Stimulated activated CD8-positive, alpha-beta memory T cell treated with anti-CD3 and anti-CD28 coated beads, Interleukin-12 subunit alpha, Interleukin-12 subunit beta, amount 100 ng/mL, for 1 hour (primary cell): ENCODE measurements around the gene DUSP10.

ENCODE experiments used
- DNase-seq: peaks from one replicate; pipeline ENCODE4 v3.0.0-alpha.2; 2020; ENCODE audit warnings: low read depth

Gene DUSP10

DNA sequence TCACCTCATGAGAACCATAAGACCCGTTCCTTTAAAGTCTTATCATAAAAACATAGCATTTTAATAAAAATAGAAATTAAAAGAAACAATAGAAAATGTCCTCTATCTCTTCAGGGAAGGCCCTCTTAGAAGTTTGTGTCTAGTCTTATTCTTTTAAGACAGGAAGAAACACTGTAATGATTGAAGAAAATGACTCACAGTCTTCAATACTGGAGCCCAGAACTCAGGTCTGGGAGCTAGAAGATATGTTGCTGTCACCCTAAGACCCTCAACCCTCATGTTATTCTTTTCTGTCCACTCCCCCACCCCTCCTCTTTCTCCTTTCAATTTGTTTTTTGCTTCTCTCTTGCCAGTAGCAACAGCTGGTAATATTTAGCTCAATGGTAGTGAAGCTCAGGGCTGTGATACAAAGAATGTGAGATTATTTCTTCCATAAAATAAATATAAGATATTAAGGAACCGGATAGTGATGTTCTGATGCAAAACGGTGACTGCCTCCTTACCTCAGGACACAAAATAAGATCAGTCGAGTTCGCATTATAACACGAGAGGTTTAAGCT lies 12.0 kb downstream of the DUSP10 start:
- DNase-seq, result no peak

DNA sequence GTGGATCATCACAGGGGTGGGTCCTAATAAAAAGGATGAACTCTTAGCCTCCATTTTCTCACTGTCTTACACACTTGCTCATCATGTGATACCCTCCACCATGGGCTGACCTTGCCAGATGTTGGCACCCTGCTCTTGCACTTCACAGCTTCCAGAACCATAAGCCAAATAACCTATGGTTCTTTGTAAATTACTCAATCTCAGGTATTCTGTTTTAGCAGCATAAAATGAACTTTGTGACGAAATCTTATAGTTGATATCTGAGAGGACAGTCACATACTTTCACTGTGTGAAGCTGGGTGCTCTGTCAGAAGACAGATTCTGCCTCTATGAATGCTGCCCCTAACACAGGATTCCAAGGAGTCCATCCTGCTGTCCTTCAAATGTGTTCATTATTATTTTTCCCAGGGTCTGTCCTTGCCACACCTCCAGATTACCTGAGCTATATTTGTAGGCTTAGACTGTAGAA lies 13.8 kb downstream of the DUSP10 start:
- no peak for DNase-seq

DNA sequence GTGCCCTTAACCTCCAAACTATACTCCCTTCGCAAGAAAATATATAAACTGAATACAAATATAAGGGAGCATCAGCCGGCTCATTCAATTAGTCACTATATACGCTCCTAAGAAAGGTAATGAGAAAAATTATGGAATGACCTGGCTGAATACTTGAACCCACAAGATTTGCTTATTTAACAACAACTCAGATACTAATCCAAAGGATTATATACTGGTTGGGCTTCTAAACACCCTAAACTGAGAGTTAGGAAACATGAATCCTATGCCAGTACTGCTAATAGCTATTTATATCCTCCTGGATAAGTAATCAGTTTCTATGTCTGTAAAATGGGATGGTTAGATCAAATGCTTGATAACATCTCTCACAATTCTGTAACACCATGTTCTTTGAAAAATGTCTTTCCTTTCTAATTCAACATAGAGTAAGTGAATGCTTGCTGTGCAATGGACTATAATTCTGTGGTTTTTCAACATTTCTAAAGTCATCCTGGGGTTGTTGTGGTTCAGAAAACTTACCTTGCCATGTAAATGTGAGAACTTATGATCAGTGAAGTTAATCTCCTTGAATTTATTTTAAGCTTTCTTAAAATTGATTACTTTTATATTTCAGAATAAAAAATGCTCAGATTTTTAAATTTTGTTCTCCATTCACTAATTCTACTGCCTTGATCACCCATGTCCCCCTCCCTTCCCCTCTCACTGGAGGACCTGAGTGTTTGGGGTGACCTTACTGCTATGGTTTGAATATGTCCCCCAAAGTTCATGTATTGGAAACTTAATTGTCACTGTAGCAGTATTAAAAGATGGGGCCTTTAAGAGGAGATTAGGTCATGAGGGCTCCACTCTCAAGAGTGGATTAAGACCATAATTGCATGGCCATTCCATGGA lies 14.5 kb downstream of the DUSP10 start:
- no peak for DNase-seq

DNA sequence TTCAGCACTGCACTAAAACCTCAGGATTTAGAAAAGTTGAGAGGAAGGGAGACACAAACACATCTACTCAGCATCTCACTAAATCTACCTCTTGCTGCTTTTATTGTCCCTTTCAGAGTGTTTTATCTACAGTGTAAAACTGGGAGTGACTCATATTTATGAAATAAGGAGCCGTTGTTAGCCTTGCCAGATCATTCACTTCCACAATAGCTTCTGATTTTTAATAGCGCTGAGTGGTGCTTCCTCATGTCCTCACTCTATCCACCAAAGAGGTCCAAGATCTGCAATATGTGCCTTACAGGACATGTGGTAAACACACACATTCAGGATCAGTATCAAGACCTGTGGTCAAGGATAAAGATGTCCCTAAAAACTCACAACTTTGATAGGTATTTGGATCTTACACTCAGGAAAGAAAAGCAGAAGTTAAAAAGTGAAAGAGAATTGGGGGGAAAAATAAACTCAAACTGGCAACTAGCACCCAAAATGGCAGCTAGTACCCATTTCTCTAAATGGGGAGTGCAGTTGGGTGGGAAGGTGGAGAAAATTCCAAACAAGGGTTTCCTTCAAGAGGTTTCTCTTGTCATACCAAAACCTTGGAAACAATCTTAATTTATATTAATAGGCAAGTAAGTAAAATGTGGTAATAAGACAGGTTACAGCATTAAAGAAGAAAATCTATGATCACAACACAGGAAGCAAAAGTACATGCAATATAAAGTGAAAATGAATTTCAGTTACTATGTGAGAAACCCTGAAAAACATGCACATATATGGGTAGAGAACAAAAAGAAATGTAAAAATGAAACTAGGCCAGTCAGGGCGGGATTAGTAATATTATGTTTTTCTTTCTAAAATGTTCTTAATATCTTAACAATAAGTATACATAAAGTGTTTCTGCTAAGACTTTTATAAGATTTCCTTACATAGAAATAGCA lies 15.9 kb downstream of the DUSP10 start:
- no peak for DNase-seq

DNA sequence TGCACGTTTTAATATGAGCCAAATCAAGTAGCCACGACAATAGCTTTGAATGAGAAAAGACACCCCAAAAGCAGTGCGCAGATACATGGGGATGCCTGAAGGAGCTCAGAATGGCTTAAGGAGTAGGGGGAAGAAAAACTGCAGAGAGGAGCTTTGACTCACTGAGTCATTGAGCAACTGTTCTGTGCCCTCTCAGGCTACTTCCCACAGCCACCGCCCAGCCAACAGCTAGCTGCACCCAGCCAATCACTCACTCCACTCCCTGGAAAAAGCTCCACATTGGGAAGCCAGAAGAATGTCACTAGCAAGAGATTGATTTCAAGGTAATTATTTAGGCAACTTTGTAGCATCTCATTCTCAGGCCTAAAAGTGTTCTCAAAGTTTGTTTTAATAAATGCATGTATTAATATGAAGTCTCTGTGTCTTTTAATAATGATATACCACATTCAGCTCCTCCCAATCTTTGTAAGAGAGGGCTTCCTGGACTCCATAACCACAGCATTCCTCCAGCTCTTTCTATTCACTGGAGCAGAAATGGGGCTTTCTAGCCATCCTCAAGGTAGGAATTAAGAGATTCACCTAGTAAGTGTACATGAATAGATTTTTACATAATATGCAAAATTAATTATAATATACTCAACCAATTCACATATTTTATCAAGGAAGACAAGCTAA lies 16.8 kb downstream of the DUSP10 start:
- no peak for DNase-seq

DNA sequence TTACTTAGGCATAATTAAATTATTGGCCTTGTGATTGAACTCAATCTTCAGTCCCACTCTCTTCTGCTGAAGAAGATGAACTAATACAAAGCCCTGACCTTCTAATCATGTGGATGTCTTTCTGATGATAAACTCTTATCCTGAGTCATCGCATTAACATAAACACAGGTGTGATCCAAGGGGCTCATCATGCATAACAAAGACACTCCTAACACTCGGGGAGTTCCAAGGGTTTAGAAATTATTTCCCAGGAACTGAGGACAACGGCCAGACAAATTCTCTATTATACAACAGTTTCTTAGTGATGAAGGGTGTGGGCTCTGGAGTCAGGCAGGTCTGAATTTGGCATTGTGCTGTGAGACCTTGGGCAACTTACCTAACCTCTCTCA lies 18.0 kb downstream of the DUSP10 start:
- no peak for DNase-seq

DNA sequence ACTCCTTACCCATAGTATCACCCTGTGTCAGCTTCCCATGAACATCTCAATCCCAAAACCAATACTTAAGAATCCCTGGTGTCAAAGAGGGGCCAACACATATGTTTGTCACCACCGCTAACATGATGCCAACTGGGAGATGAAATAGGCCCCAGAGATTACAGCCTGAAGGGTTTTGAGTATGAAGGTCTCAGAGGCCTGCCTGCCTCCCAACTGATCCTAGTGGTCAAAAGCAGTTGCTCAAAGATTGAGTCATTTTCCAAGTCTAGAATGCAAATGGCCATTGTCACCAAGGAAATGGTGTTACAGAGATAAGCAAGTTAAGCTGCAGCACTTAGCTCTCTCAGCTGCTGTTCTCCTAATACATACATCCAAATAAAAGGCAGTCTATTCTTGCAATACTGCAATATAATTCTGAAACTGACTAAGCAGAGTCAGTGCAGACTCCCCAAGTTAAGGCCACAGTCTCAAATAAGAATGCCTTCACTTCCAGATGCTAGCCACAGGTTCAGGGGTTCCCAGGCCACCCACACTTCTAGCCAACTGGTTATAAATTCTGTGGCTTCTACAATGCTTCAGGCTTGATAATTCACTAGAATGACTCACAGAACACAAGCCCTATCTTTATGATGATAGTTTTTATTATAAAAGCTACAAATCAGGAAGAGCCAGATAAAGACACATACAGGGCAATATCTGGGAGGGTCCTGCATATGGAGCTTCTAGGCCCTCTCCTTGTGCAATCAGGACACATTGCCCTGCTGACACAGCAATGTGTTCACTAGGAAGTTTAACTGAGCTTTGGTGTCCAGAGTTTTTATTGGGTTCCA lies 18.7 kb downstream of the DUSP10 start:
- no peak for DNase-seq

DNA sequence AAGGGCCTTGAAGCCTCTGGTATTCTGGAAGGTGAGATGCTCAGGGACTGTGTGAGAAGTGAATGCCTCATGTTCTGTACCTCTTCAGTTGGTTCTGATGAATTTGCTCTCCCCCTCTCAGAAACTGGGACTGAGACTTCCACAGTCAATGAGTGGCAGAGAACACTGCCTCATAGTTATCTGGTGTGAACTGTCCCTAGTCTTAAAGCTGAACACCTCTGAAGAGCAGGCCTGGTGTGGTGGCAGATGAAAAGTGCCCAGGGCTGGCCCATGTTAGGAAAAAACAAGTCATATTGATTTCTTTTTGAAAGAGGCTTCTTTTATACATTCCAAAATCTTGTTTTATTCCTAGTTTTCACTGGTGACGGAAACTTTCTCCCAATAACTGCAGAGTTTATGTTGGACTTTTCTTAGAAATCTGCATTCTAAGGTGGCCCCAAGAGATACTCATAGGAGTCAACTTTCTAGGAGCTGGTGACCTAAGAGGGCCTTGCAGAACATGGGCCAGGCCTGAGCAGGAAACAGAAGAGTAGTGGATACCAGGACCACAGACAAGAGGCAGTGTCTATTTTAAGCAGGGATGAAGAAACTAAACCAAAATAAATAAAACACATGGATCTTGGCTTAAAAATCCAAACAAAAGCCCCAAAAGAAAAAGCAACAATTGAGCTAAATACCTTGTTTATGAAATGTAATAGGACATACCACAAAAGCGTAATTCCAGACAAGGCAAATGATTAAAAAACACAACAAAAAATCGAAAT lies 19.5 kb downstream of the DUSP10 start:
- no peak for DNase-seq

DNA sequence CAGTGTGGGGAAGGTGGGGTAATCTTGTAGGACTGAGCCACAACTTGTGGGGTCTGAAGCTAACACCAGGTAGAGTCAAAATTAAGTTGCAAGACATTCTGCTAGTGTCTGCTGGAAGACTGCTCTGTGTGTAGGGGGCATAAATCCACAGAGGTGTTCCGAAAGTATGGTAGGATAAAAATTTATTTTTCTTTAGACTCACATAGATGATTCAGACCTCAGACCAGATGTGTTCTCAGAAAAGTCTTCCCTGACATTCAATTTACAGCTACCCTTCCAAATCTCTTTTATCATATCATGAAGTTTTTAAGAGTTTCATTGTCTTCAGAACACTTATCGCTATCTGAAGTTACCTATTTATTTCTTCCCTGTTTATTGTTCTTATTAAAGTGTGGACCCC lies 21.3 kb downstream of the DUSP10 start:
- no peak for DNase-seq

DNA sequence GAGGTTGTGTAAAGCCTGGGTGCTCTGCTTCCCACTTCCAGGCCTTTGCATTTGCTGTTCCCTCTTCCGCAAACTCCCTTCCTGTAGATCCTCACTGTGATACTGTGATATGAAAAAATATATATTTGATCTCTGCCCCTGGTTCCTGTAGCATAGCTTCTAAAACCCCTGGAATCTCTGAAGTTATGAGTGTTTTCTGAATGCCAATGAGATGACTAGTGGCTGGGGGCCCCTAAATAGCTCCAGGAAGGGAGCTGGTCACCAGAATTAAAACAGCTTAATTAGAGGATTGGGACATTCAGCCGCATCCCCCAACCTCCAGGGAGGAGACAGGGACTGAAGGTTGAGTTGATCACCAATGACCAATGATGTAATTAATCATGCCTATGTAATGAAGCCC lies 21.9 kb downstream of the DUSP10 start:
- DNase-seq, result no peak

DNA sequence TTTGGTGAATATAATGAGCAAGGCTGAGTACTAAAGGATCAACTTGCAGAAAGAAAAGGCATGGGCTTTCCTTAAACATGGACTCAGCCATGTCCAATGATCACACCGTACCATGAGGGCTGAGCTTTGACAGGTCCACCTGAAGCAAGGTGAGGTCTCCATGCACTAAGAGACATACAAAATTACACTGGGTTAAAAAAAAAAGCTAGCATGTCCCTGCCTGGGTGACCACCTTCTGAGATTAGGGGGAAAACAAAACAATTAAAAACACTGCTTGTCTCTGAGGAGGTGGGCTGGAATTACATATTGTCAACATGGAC lies 22.7 kb downstream of the DUSP10 start:
- DNase-seq, result no peak

DNA sequence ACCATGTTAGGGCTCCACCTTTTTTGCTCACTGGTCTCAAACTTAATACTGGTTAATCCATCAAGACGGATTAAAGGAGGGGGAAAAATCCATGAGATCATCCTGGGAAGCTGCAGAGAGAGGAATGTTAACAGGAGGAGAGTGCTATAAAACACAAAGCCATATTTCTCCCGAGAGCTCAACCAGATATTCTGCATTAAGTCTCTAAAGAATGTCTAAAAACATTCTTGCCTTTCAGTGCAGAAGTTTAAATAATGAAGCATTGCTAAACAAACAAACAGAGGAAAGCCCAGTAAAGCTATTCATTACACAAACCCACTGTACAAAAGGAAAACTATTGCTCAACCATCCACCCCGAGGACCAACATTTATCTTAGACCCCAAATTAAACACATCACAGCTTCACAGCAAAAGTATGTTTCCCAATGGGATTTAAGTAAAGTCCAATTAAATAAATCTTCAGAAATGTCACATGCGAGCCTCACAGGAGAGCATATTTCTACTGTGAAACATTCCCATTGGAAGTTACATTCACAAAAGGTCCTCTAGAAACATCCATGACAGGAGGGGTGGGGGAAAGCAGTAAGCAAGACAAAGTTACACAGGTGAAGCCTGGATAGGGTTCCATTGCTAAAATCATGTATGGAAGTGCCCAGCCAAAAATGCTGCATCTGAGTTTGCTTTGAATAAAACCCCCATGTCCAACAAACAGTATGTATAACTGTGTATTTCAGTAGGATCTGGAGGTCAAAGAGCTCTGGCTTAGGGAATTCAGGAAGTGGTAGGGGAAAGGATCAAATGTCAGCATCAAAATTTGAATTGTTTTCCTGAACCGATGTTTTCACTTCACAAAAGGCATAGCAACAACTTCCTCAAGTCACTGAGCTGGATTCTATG lies 23.3 kb downstream of the DUSP10 start:
- DNase-seq, result no peak

DNA sequence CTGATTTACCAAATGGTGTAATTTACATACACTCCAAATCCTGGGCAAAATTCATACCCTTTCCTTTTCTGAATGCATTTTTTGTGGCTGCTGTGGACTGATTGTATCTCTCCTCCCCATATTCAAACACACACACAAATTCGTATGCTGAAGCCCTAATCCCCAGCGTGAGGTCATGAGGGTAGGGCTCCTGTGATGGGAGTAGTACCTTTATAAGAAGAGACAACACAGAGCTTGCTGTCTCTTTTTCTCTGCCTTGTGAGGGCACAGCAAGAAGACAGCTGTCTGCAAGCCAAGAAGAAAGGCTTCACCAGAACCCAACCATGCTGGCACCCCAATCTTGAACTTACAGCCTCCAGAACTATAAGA lies 24.4 kb downstream of the DUSP10 start:
- DNase-seq, result no peak

DNA sequence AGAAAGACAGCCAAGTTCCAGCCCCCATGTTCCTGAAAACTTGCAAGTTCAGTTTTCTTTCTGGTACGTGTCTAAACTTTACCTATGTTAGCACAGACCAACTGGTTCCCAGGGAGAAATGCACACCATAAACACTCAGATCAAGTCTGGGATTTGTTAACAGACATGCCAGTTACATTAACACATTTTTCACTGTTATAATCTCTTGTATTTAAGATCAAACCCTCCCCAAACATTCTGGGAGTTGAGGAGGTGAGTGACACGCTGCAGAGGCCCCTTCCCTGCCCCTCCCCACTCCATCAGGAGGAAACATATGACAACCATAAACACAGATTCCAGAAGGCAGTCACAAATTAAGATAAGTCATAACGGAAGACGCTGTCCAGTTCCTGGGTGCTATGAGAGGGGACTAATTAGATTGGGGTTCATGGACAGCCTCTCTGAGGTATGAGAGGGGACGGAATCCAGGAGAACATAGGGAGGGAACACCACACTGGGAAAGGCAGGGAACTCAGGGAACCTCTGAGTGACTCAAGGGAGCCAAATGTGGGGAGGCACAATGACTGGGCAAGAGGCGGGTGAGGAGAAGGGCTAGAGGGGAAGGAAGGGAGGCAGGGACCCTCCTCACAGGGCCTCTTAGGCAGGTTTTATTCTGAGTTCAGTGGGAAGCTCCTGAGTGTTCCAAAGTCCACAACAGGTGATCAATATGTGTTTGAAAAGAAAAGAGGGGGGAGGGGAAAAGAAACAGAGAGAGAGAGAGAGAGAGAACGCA lies 25.0 kb downstream of the DUSP10 start:
- DNase-seq, result no peak

DNA sequence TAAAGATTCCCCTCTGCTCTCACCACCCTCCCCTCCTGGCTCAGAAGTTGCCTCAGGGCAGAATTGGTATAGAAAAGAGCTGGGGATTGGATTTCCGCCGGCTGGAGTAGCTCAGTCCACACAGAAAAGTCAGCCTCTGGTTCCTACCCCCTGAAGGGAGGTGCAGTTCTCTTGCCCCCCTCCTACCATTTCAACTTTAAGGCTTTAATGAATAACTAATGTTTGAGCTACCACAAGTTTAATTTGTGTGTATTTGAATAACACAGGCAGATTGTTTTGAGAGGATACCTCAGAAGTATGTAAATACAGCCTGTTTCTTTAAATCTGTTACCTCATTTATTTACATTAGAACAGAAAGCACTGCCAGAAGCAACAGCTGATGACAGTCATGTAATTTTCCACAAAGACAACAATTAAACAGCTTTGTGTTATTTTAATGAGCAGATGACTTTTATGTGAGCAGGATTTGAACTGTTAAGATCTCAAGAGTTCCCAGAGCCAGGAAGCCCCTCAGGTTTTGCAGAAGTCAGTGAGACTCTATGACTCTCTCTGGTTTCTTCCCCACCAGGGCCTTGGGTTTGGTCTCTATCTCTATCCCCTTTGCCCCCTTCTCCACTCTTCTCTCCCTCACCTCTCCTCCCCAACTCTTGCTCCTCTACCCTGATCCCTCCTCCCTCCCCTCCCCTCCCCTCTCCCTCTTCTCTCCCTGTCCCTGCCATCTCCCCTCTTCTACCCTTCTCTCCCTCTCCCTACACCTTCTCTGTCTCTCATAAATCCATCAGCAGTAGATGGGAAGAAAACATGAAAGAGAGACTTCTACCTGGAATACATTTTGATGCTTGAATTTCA lies 26.3 kb downstream of the DUSP10 start:
- DNase-seq, result no peak

DNA sequence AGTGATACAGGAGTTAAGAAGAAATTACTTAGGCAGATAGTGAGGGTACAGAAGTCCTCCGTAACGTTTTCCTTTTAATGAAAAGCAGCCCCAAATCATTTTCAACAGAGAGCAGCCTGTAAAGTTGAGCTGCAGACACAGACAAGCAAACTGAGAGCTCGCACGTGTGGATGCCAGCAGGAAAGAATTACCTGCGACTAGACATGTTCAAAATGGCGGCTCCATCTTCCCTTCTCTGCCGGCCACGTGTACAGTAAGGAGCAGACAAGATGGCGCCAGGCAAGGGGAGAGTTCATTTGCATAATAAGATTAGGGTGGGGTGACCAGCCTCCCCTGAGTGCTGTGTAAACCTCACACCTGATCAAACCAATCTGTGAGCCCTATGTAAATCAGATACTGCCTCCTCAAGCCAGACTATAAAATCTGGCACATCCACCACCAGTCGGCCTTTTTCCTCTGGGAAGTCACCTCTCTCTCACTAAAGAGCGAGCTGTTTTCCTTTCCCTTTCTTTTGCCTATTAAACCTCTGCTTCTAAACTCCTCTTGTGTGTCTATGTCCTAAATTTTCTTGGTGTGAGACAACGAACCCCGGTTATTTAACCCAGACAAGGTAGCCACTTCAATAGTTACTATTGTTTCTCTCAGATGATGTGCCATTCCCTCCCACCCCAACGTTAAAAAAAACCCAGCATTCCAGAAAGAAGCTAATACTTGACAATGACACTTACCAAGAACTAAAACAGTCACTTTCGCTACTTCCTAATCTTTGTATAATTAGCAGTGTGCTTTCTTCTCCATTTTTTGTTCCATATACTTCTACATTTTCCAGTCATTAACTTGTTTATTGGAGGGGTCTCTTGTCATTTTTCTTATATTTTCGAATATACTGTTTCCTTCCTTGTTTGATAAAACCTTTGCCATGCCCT lies 27.4 kb downstream of the DUSP10 start:
- no peak for DNase-seq
